Glutamatergic neuron (in vitro differentiated cells): Measurements from ENCODE around the gene RFX8. TPM values are rescaled to one million over a fixed set of nuclear protein-coding genes. Genes with fewer than 3 reads are reported as not detected.

Experiments
- DNase-seq: peaks from one replicate; pipeline ENCODE4 v3.0.0; 2022
- H3K27ac Mint-ChIP-seq: one replicate; pipeline ENCODE4 v1.8.0; 2020; ENCODE audit warnings: mild to moderate bottlenecking, mixed read lengths, inconsistent platforms; ENCODE audit not compliant: unreplicated experiment
- H3K27me3 Mint-ChIP-seq: one replicate; pipeline ENCODE4 v1.8.0; 2020; ENCODE audit warnings: mild to moderate bottlenecking, moderate library complexity, mixed read lengths, inconsistent platforms; ENCODE audit not compliant: unreplicated experiment
- H3K36me3 Mint-ChIP-seq: one replicate; pipeline ENCODE4 v1.8.0; 2020; ENCODE audit warnings: mild to moderate bottlenecking, mixed read lengths, inconsistent platforms; ENCODE audit not compliant: unreplicated experiment
- H3K4me1 Mint-ChIP-seq: one replicate; pipeline ENCODE4 v1.8.0; 2020; ENCODE audit warnings: mild to moderate bottlenecking, low read depth, mixed read lengths, inconsistent platforms; ENCODE audit not compliant: unreplicated experiment
- H3K4me3 Mint-ChIP-seq: one replicate; pipeline ENCODE4 v1.8.0; 2020; ENCODE audit warnings: mild to moderate bottlenecking, mixed read lengths, inconsistent platforms; ENCODE audit not compliant: unreplicated experiment
- H3K9me3 Mint-ChIP-seq: one replicate; pipeline ENCODE4 v1.8.0; 2020; ENCODE audit warnings: mild to moderate bottlenecking, moderate library complexity, mixed read lengths, inconsistent platforms; ENCODE audit not compliant: unreplicated experiment
- CTCF ChIP-seq: fragments of 200-600 bp; sonication (generic); IDR thresholded peaks from one replicate; pipeline ENCODE4 v1.5.0; 2021; ENCODE audit not compliant: partially characterized antibody, unreplicated experiment
- total RNA-seq: library from RNA; stranded (reverse); fragmentation: NEBNext Ultra II Directional; extraction: Animal tissue kit (Norgen Biotek cat#: 25700); gene quantifications from one replicate; pipeline ENCODE4 v1.2.1, GENCODE V29; 2021; ENCODE audit not compliant: unreplicated experiment

RFX8 gene
- total RNA-seq, 1 donor from 2014 or later: 1.0 TPM

- DNase-seq: no peak
- Mint-ChIP-seq H3K4me1 (peaks cover 5% of the 10 kb centered on the region), H3K36me3 (no peaks in the 10 kb centered on the region), H3K4me3 (no peak overlapping the region), H3K27me3 (no peaks in the 10 kb centered on the region), H3K9me3 (peaks cover 1% of the 10 kb centered on the region), H3K27ac (peak overlapping the region; percentile 49)
- no peak for TF ChIP-seq CTCF
Measured at GRCh38 chr2:101501443-101501842, 26.5 kb upstream of the RFX8 start.

DNA sequence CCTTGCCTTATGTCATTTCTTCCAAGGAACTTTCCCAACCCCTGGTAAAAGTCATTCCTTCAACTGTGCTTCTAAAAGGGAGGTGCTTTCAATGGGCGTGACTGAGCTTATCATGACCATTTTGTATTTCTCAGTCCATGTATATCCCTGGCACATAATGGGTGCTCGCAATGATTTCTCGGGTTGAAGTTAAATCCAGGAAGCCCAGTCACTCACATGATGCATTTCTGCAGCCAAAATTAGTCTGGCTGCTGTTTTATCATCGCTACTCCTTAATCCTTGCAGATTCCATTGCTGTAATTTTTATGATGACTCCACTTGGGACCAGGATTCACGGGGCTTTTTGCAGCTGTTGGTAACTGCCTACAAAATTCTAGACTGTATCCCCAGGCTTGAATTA lies 25.9 kb upstream of the RFX8 start:
- Mint-ChIP-seq H3K9me3 (peaks cover 1% of the 10 kb centered on the region), H3K4me3 (no peak overlapping the region), H3K4me1 (peaks cover 5% of the 10 kb centered on the region), H3K36me3 (no peaks in the 10 kb centered on the region), H3K27me3 (no peaks in the 10 kb centered on the region), H3K27ac (no peak overlapping the region)
- TF ChIP-seq CTCF: no peak
- DNase-seq: no peak

- DNase-seq: no peak
- H3K36me3 Mint-ChIP-seq: no peaks in the 10 kb centered on the region
- H3K9me3 Mint-ChIP-seq: peaks cover 1% of the 10 kb centered on the region
- H3K27ac Mint-ChIP-seq: no peak overlapping the region
- no peak overlapping the region for H3K4me3 Mint-ChIP-seq
- no peaks in the 10 kb centered on the region for H3K27me3 Mint-ChIP-seq
- H3K4me1 Mint-ChIP-seq: peaks cover 5% of the 10 kb centered on the region
- TF ChIP-seq CTCF: no peak
Measured at GRCh38 chr2:101500180-101500579, 25.3 kb upstream of the RFX8 start.

GRCh38 chr2:101496279-101496678 lies 21.4 kb upstream of the RFX8 start:
- H3K36me3 Mint-ChIP-seq: peaks cover 5% of the 10 kb centered on the region
- no peak for DNase-seq
- TF ChIP-seq CTCF: no peak
- H3K4me1 Mint-ChIP-seq: no peaks in the 10 kb centered on the region
- no peak overlapping the region for H3K4me3 Mint-ChIP-seq
- H3K9me3 Mint-ChIP-seq: no peaks in the 10 kb centered on the region
- H3K27ac Mint-ChIP-seq: no peak overlapping the region
- no peaks in the 10 kb centered on the region for H3K27me3 Mint-ChIP-seq

DNA sequence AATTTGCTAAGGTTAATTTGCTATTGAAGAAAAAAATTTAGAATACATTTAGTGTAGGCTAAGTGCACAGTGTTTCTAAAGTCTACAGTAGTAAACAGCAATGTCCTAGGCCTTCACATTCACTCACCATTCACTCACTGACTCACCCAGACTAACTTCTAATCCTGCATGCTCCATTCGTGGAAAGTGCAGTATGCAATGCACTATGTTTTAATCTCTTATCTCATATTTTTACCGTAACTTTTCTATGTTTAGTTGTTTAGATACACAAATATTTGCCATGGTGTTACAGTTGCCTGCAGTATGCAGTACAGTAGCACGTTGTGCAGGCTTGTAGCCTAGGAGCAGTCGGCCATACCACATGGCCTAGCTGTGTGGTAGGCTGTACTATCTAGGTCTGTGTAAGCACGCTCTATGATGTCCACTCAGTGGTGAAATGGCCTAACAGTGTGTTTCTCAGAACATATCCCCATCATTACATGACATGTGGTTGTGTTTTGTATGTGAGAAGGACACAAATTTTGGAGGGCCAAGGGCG lies 18.1 kb upstream of the RFX8 start:
- no peak for TF ChIP-seq CTCF
- no peaks in the 10 kb centered on the region for H3K4me1 Mint-ChIP-seq
- DNase-seq: no peak
- H3K9me3 Mint-ChIP-seq: peaks cover 2% of the 10 kb centered on the region
- no peak overlapping the region for H3K27ac Mint-ChIP-seq
- no peaks in the 10 kb centered on the region for H3K27me3 Mint-ChIP-seq
- no peak overlapping the region for H3K4me3 Mint-ChIP-seq
- peaks cover 5% of the 10 kb centered on the region for H3K36me3 Mint-ChIP-seq
